GM06990 (cell line): ENCODE data around the gene PWP2.
"Not testable (repeated sequence)": the region's sequence is repeated elsewhere in the genome, so short reads cannot be mapped to it uniquely, and the experiment has no call there.

Experiments used
- DNase-seq: peaks from one replicate; pipeline ENCODE4 v3.0.0-alpha.2; 2011; ENCODE audit not compliant: insufficient read length; ENCODE audit errors: extremely low read depth
- H3K27me3 ChIP-seq: replicated peaks from 2 replicates; pipeline ENCODE4 v1.6.0; 2011; ENCODE audit warnings: low read length; ENCODE audit not compliant: control insufficient read depth, insufficient read depth
- H3K36me3 ChIP-seq: 2 replicates; pipeline ENCODE4 v1.5.1; 2011; ENCODE audit warnings: low read length; ENCODE audit not compliant: control insufficient read depth, insufficient read depth
- H3K4me3 ChIP-seq: replicated peaks from 2 replicates; pipeline ENCODE4 v1.5.1; 2011; ENCODE audit warnings: low read depth, mild to moderate bottlenecking, control low read depth, low read length

Gene PWP2

GRCh38 chr21:44147108-44147507 is 39.9 kb downstream of the PWP2 start:
- not testable (repeated sequence) for H3K4me3 ChIP-seq

GRCh38 chr21:44150255-44150654 is 43.1 kb downstream of the PWP2 start:
- not testable (repeated sequence) for H3K36me3 ChIP-seq, DNase-seq, H3K4me3 ChIP-seq, H3K27me3 ChIP-seq

More at GRCh38 chr21:44147108-44147507, 39.9 kb downstream of the PWP2 start:
- not testable (repeated sequence) for H3K36me3 ChIP-seq, DNase-seq, H3K27me3 ChIP-seq

GRCh38 chr21:44153214-44153888 is 46.2 kb downstream of the PWP2 start:
- H3K4me3 ChIP-seq: peak overlapping the region; percentile 20; the same call in 1 of the 2 replicates
- H3K36me3 ChIP-seq, H3K27me3 ChIP-seq: not testable (repeated sequence)
- DNase-seq: peak; percentile 13

- H3K4me3 ChIP-seq, H3K36me3 ChIP-seq, DNase-seq, H3K27me3 ChIP-seq: not testable (repeated sequence)
Observed at GRCh38 chr21:44153889-44154228, 46.7 kb downstream of the PWP2 start.

GRCh38 chr21:44154816-44155230 is 47.6 kb downstream of the PWP2 start:
- H3K27me3 ChIP-seq, H3K4me3 ChIP-seq, DNase-seq, H3K36me3 ChIP-seq: not testable (repeated sequence)

- not testable (repeated sequence) for H3K4me3 ChIP-seq, H3K27me3 ChIP-seq, H3K36me3 ChIP-seq
- DNase-seq: peak; percentile 77
Observed at GRCh38 chr21:44155231-44155993, 48.2 kb downstream of the PWP2 start.

DNA sequence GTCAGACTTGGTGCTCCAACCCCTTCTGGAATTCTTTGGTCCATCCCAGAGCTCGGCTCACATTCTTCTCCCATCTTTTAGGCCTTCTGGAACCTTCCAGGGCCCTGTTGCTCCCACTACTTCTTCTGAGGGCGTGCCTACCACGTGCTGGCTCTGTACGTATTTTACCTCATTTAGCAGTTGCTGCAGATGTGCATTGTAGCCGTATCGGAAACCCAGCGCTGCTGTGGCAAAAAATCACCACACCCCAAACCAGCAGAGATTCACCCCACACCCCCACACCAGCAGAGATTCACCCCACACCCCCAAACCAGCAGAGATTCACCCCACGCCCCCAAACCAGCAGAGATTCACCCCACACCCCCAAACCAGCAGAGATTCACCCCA is 48.8 kb downstream of the PWP2 start:
- not testable (repeated sequence) for H3K27me3 ChIP-seq, H3K4me3 ChIP-seq, DNase-seq, H3K36me3 ChIP-seq

DNA sequence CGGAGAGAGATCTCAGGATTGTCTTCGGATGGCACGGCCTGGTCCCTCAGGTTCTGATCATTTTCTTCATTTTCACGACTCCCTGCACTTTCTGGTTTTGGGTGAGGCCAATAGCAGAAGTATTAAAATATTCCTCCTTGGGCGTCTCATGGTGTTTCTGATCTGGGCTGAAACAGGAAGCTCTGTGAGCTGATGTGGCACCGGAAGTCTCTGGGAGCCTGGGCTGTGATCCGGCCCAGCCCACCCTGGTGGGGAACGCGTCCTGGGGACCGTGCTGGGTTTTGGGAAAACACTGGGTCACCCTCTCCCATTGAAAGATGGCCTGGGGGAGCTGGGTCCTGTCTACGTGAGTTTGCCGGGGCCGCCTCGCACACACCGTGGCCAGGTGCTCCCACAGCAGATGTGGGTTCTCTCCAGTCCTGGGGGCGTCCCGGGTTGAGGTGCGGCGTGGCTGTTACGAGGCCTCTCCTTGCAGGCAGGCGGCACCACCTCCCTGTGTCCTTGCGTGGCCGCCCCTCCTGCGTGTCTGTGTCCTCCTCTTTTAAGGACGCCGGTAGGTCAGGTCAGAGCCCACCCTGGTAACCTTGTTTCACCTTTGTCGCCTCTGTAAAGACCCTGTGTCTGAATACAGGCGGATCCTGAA is 50.4 kb downstream of the PWP2 start:
- H3K4me3 ChIP-seq, H3K27me3 ChIP-seq, H3K36me3 ChIP-seq, DNase-seq: not testable (repeated sequence)

DNA sequence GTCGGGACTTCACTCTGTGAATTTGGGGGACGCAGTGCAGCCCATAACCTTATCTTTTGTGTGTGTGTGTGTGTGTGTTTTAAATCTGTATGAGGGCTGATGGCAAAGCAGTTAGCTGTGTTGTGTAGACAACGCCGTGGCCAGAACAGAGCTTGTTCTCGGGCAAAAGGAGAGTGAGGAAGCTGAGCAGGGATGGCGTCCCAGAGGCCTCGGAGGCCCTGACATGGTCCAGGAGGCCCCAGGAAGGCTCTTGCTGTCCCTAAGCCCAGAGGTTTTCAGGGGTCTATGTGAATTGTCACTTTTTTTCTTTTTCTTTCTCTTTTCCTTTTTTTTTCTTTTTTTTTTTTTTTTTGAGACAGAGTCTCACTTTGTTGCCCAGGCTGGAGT is 50.9 kb downstream of the PWP2 start:
- peak; percentile 12 for DNase-seq
- not testable (repeated sequence) for H3K36me3 ChIP-seq, H3K27me3 ChIP-seq, H3K4me3 ChIP-seq

DNA sequence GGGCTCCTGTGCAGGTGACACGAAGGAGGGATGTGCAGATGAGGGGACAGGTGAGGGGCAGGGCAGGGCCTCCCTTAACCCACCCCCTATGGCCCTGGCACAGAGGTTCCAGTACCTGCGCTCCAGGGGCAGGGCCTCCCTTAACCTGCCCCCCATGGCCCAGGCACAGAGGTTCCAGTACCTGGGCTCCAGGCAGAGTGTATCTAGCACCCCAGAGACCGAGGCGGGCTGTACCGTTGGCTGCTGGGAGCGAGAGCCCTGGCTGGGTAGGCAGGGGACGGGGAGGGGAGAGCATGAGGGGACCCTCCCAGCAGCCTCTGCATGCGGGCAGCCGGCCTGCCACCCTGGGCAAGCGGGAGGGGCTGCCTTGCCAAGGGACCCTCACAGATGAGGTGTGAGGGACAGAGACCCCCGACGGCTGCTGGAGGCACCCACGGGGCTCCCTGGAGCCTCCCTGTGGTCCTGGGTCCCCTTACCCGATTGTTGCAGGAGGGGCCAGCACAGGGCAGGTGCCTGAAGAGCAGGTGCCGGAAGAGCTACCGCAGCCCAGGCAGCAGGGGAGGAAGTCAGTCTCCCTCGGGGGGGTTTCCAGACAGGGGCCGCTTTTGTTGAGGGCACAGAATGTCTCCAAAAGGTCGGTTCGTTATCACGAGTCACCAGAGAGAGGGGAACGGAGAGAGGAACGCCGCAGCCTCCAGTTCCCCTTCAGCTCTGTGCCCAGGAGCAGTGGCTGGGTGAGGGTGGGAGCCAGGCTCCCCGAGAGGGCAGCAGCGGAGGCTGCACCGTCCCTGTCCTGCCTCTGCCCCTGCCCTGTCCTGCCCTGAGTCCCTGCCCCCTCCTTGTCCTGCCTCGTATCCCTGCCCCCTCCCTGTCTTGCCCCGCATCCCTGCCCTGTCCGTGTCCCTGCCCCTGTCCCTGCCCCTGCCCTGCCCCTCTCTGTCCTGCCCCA is 52.4 kb downstream of the PWP2 start:
- peak; percentile 16 for DNase-seq

DNA sequence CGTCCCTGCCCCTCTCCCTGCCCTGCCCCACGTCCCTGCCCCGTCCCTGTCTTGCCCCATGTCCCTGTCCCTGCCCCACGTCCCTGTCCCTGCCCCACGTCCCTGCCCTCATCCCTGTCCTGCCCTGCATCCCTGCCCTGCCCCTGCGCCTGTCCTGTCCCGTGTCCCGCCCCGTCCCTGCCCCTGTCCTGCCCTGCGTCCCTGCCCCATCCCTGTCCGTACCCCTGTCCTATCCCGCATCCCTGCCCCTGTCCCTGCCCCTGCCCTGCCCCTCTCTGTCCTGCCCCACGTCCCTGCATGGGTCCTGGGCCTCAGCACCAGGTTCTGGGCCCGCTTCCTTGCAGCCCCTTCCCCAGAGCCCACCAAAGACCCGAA is 53.1 kb downstream of the PWP2 start:
- not testable (repeated sequence) for H3K36me3 ChIP-seq, DNase-seq, H3K27me3 ChIP-seq, H3K4me3 ChIP-seq

More for the DNA sequence above, 52.4 kb downstream of the PWP2 start:
- H3K27me3 ChIP-seq, H3K36me3 ChIP-seq: not testable (repeated sequence)
- peak overlapping the region; percentile 28; the same call in 1 of the 2 replicates for H3K4me3 ChIP-seq

- H3K4me3 ChIP-seq, DNase-seq, H3K27me3 ChIP-seq, H3K36me3 ChIP-seq: not testable (repeated sequence)
Observed at GRCh38 chr21:44160821-44161220, 53.6 kb downstream of the PWP2 start.

GRCh38 chr21:44163167-44163653 is 56.0 kb downstream of the PWP2 start:
- not testable (repeated sequence) for H3K4me3 ChIP-seq, H3K27me3 ChIP-seq, DNase-seq, H3K36me3 ChIP-seq
